ENCODE results near the gene TTC4. TPM values are rescaled to one million over a fixed set of nuclear protein-coding genes. Genes with fewer than 3 reads are reported as not detected.

Gene TTC4
- 25.8 and 33.6 TPM in 2 replicates for total RNA-seq (2014; rRNA removed; shearing (Covaris generic))
- 24.8 and 25.1 TPM in 2 replicates for polyA plus RNA-seq (2016; fragmentation: Nextera tagmentation; extraction: Ambion mirVana)
- long read RNA-seq, transcript TTC4-201 (10 exons, 2,395 nt), result major isoform, 24 of 28 reads
- long read RNA-seq, partial matches to known transcripts, result 0 of 28 reads
- long read RNA-seq, other reads (novel, unspliced or antisense), result 2 of 28 reads

DNA sequence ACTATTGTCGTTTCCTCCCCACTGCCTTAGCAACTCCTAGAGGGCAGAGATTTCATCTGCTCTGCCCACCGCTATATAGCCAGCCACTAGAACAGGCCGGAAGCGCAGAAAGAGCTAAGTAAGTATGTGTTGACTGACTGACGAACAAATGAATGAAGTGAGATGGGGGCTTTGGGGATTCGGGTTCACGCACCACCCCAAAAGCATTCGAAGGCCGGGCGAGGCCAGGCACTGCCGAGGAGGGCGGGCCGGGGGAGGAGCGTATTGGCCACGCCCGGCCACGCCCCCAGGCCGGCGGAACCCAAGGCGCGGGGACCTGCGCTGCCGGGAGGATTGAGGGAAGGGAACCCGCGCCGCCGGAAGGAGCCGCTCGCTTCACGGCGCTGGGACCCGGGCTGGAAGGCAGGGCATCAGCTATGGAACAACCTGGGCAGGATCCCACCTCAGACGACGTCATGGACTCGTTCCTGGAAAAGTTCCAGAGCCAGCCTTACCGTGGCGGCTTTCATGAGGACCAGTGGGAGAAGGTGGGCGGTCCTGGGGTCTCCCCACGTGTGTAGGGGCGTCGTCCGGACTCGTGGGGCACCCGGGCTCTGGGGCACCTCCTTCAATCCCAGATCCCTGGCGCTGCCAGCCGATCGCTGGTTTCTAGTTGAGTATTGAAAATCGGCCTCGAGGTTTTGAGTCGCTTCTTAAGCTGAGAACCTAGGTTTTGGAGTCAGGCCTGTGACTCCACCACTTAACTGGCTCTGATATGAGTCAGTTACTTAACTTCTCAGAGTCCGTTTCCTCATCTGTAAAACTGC is at the start of gene TTC4:
TTC4 (plus strand) TSS at position 369 of the 806 bp plus-strand sequence; CDS start at position 417, 48 bp downstream.
- TF ChIP-seq POLR2AphosphoS5 (IDR thresholded peaks at IDR 0.05; ENCODE audit: low read depth), result peak; percentile 96
- TF ChIP-seq, protein P1, sequence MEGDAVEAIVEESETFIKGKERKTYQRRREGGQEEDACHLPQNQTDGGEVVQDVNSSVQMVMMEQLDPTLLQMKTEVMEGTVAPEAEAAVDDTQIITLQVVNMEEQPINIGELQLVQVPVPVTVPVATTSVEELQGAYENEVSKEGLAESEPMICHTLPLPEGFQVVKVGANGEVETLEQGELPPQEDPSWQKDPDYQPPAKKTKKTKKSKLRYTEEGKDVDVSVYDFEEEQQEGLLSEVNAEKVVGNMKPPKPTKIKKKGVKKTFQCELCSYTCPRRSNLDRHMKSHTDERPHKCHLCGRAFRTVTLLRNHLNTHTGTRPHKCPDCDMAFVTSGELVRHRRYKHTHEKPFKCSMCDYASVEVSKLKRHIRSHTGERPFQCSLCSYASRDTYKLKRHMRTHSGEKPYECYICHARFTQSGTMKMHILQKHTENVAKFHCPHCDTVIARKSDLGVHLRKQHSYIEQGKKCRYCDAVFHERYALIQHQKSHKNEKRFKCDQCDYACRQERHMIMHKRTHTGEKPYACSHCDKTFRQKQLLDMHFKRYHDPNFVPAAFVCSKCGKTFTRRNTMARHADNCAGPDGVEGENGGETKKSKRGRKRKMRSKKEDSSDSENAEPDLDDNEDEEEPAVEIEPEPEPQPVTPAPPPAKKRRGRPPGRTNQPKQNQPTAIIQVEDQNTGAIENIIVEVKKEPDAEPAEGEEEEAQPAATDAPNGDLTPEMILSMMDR (conservative IDR thresholded peaks at IDR 0.05; ENCODE audit: low read depth in 2 of 2), result no peak
- TF ChIP-seq STAT1 (IDR thresholded peaks at IDR 0.05; ENCODE audit: unreplicated experiment), result peak; percentile 84
- TF ChIP-seq NANOG (IDR thresholded peaks at IDR 0.05; ENCODE audit: borderline replicate concordance), result no peak
- peak; percentile 77 for TF ChIP-seq CREB1 (CRISPR knock-in tag; IDR thresholded peaks at IDR 0.05; ENCODE audit: low read depth)
- H3K36me3 ChIP-seq (ENCODE audit: insufficient read depth), result peaks cover 9% of the 10 kb centered on the region
- H2AFZ ChIP-seq, result peak within 1 kb of the TSS; percentile 100
- H3K27ac Mint-ChIP-seq, result peak within 1 kb of the TSS; percentile 73
- peak within 1 kb of the TSS; percentile 86 for H3K4me3 ChIP-seq
- H4K20me1 ChIP-seq (replicated peaks; ENCODE audit: insufficient read depth), result no peaks in the 10 kb centered on the region
- H3K79me2 ChIP-seq (replicated peaks; ENCODE audit: insufficient read depth), result peaks cover 20% of the 10 kb centered on the region
- H3K27me3 ChIP-seq (ENCODE audit: insufficient read depth), result no peaks in the 10 kb centered on the region
- peak; percentile 93 for DNase-seq (ENCODE audit: low spot score)
- H3K27me3 Mint-ChIP-seq (ENCODE audit: insufficient read depth, low read depth, poor library complexity), result peaks cover 8% of the 10 kb centered on the region
- H3K9me2 ChIP-seq (ENCODE audit: insufficient read depth), result no peaks in the 10 kb centered on the region
- H3K9me3 Mint-ChIP-seq, result no peaks in the 10 kb centered on the region
- no peaks in the 10 kb centered on the region for H3F3A ChIP-seq (replicated peaks; ENCODE audit: low read depth)
- peak within 1 kb of the TSS; percentile 86 for H3K4me3 Mint-ChIP-seq
- ATAC-seq, result peak; percentile 97
- H3K27ac ChIP-seq (ENCODE audit: low read depth), result peak within 1 kb of the TSS; percentile 76; the same call in 1 of the 2 replicates
- H3K4me2 ChIP-seq, result peak within 1 kb of the TSS; percentile 85
- peaks cover 10% of the 10 kb centered on the region for H3K4me1 ChIP-seq (ENCODE audit: insufficient read depth)
- peaks cover 18% of the 10 kb centered on the region for H3K36me3 Mint-ChIP-seq (ENCODE audit: low read depth)
- H3K4me1 Mint-ChIP-seq, result peaks cover 10% of the 10 kb centered on the region

DNA sequence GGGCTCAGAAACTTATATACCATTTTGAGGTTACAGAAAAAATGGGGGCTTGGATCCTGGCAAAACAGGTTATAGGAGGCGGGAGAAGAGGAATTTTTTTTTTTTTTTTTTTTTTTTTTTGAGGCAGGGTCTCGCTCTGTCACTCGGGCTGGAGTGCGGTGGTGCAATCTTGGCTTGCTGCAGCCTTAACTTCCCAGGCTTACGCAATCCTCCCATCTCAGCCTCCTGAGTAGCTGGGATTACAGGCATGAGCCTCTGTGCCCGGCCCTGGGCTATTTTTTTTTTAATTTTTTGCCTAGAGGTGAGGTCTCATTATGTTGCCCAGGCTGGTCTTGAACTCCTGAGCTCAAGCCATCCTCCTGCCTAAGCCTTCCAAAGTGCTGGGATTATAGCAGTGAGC is 49.3 kb upstream of the TTC4 start:
- H3K4me3 ChIP-seq, result no peak overlapping the region
- H3K4me1 ChIP-seq (ENCODE audit: insufficient read depth), result no peaks in the 10 kb centered on the region
- ATAC-seq (no peak), DNase-seq (ENCODE audit: low spot score) (no peak)
- no peak overlapping the region for H3K27ac ChIP-seq (ENCODE audit: low read depth)
- H3K9me2 ChIP-seq (ENCODE audit: insufficient read depth), result no peaks in the 10 kb centered on the region
- H3K36me3 ChIP-seq (ENCODE audit: insufficient read depth), result no peaks in the 10 kb centered on the region
- Mint-ChIP-seq H3K4me3 (no peak overlapping the region), H3K9me3 (peaks cover 3% of the 10 kb centered on the region; the same call in 2 of the 3 replicates), H3K36me3 (ENCODE audit: low read depth) (no peaks in the 10 kb centered on the region), H3K4me1 (0 out of 3 replicates have a peak, but pooled peaks cover under 1% of the 10 kb centered on the region), H3K27me3 (ENCODE audit: insufficient read depth, low read depth, poor library complexity) (peaks cover under 1% of the 10 kb centered on the region), H3K27ac (no peak overlapping the region)
- H3K79me2 ChIP-seq (replicated peaks; ENCODE audit: insufficient read depth), result no peaks in the 10 kb centered on the region
- H3K4me2 ChIP-seq, result no peak overlapping the region
- TF ChIP-seq POLR2AphosphoS5 (IDR thresholded peaks at IDR 0.05; ENCODE audit: low read depth) (no peak), EZH2 (IDR thresholded peaks at IDR 0.05; ENCODE audit: low read depth, unreplicated experiment) (no peak), NANOG (IDR thresholded peaks at IDR 0.05; ENCODE audit: borderline replicate concordance) (no peak), ZNF114 (CRISPR knock-in tag; IDR thresholded peaks at IDR 0.05) (no peak), CREB1 (CRISPR knock-in tag; IDR thresholded peaks at IDR 0.05; ENCODE audit: low read depth) (no peak), EZH2phosphoT487 (IDR thresholded peaks at IDR 0.05; ENCODE audit: unreplicated experiment) (no peak), JUNB (IDR thresholded peaks at IDR 0.05; ENCODE audit: unreplicated experiment) (no peak)
- TF ChIP-seq, protein P1 (conservative IDR thresholded peaks at IDR 0.05; ENCODE audit: low read depth in 2 of 2), result no peak
- TF ChIP-seq, protein P2, sequence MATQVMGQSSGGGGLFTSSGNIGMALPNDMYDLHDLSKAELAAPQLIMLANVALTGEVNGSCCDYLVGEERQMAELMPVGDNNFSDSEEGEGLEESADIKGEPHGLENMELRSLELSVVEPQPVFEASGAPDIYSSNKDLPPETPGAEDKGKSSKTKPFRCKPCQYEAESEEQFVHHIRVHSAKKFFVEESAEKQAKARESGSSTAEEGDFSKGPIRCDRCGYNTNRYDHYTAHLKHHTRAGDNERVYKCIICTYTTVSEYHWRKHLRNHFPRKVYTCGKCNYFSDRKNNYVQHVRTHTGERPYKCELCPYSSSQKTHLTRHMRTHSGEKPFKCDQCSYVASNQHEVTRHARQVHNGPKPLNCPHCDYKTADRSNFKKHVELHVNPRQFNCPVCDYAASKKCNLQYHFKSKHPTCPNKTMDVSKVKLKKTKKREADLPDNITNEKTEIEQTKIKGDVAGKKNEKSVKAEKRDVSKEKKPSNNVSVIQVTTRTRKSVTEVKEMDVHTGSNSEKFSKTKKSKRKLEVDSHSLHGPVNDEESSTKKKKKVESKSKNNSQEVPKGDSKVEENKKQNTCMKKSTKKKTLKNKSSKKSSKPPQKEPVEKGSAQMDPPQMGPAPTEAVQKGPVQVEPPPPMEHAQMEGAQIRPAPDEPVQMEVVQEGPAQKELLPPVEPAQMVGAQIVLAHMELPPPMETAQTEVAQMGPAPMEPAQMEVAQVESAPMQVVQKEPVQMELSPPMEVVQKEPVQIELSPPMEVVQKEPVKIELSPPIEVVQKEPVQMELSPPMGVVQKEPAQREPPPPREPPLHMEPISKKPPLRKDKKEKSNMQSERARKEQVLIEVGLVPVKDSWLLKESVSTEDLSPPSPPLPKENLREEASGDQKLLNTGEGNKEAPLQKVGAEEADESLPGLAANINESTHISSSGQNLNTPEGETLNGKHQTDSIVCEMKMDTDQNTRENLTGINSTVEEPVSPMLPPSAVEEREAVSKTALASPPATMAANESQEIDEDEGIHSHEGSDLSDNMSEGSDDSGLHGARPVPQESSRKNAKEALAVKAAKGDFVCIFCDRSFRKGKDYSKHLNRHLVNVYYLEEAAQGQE (IDR thresholded peaks at IDR 0.05; ENCODE audit: unreplicated experiment), result no peak
- H2AFZ ChIP-seq, result no peak overlapping the region
- H3K27me3 ChIP-seq (ENCODE audit: insufficient read depth), result no peaks in the 10 kb centered on the region
- no peaks in the 10 kb centered on the region for H4K20me1 ChIP-seq (replicated peaks; ENCODE audit: insufficient read depth)
- no peaks in the 10 kb centered on the region for H3F3A ChIP-seq (replicated peaks; ENCODE audit: low read depth)

Measured in GM23338 (cell line).